Smooth muscle cell (in vitro differentiated cells): ENCODE measurements around the gene CYYR1. TPM values are rescaled to one million over a fixed set of nuclear protein-coding genes. Genes with fewer than 3 reads are reported as not detected.

ENCODE experiments used
- DNase-seq: peaks from one replicate; lab custom pipeline; 2025; ENCODE audit not compliant: unreplicated experiment; lab: John Stamatoyannopoulos, UW
- H2AFZ ChIP-seq: fragments of 200-600 bp; sonication (generic); 2 replicates; pipeline ENCODE4 v1.6.0; 2016; ENCODE audit warnings: antibody characterized with exemption, low read depth, mild to moderate bottlenecking
- H3F3A ChIP-seq: fragments of 200-600 bp; sonication (generic); 2 replicates; pipeline ENCODE4 v1.6.0; 2017; ENCODE audit warnings: antibody characterized with exemption, low read depth
- H3K27ac ChIP-seq: fragments of 200-600 bp; sonication (generic); 2 replicates; pipeline ENCODE4 v1.5.1; 2016; ENCODE audit warnings: low read depth, mild to moderate bottlenecking
- H3K27me3 ChIP-seq: fragments of 200-600 bp; sonication (generic); 2 replicates; pipeline ENCODE4 v1.6.1; 2016; ENCODE audit warnings: low read depth, mild to moderate bottlenecking
- H3K36me3 ChIP-seq: fragments of 200-600 bp; sonication (generic); 2 replicates; pipeline ENCODE4 v1.5.1; 2016; ENCODE audit warnings: low read depth
- H3K4me1 ChIP-seq: fragments of 200-600 bp; sonication (generic); 2 replicates; pipeline ENCODE4 v1.5.1; 2016; ENCODE audit warnings: low read depth
- H3K4me2 ChIP-seq: fragments of 200-600 bp; sonication (generic); 2 replicates; pipeline ENCODE4 v1.6.0; 2016; ENCODE audit warnings: mild to moderate bottlenecking
- H3K4me3 ChIP-seq: fragments of 200-600 bp; sonication (generic); 2 replicates; pipeline ENCODE4 v1.5.1; 2016; ENCODE audit warnings: mild to moderate bottlenecking
- H3K79me2 ChIP-seq: fragments of 200-600 bp; sonication (generic); 2 replicates; pipeline ENCODE4 v1.6.0; 2016; ENCODE audit warnings: low read depth, mild to moderate bottlenecking
- H3K9ac ChIP-seq: fragments of 200-600 bp; sonication (generic); 2 replicates; pipeline ENCODE4 v1.6.0; 2016; ENCODE audit warnings: low read depth
- H3K9me3 ChIP-seq: fragments of 200-600 bp; sonication (generic); replicated peaks from 2 replicates; pipeline ENCODE4 v1.5.1; 2016; ENCODE audit warnings: low read depth
- H4K20me1 ChIP-seq: fragments of 200-600 bp; sonication (generic); 2 replicates; pipeline ENCODE4 v1.6.0; 2016; ENCODE audit warnings: low read depth
- WGBS: methylation state at CpG from one replicate; pipeline ENCODE4 v1.1.7; 2016; ENCODE audit warnings: low lambda C conversion rate; 5-methylcytosine and 5-hydroxymethylcytosine counted together
- polyA plus RNA-seq: library from polyadenylated mRNA; unstranded; fragments of >200 nt; fragmentation: Nextera tagmentation; extraction: Ambion mirVana; gene quantifications from 2 replicates; pipeline ENCODE4 v1.2.1, GENCODE V29; 2016
- total RNA-seq: library from RNA; depleted of rRNA; stranded (reverse); fragments of >200 nt; gene quantifications from 2 replicates; pipeline ENCODE4 v1.2.3, GENCODE V29; 2014
- TF ChIP-seq, protein P1 (sequence below): fragments of 200-600 bp; sonication (generic); IDR thresholded peaks from 2 replicates; pipeline ENCODE4 v1.5.1; 2017; ENCODE audit warnings: borderline replicate concordance, mild to moderate bottlenecking, antibody characterized with exemption; ENCODE audit not compliant: insufficient read depth, poor library complexity, severe bottlenecking

Gene CYYR1
- total and polyA plus RNA-seq, 2 experiments from 2014 or later: 4.0 TPM

DNA sequence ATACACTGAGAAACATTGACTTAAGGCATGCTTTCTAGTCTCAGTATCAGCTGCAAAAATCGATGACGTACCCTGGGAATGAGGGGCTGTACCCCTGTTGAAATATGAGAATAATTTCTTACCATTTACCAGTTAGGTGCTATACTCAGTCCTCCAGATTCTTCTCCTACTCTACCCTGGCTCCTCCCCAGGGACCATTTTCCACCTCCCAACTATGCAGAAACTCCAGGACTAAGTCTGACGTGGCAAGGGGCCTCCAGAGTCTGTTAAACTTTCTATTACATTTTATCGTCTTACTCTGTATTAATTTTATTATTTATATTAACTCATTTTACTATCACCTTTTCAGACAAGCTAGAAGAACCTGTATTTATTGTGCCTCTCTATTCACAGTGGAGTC, 124.3 kb downstream of the CYYR1 start:
- H3K79me2 ChIP-seq: no peaks in the 10 kb centered on the region
- H3K4me2 ChIP-seq: peak overlapping the region; percentile 76
- H3K36me3 ChIP-seq: no peaks in the 10 kb centered on the region
- 70% methylated on average over 4 of the region's 4 CpGs for WGBS
- peak overlapping the region; percentile 87 for H3K27ac ChIP-seq
- H3K4me3 ChIP-seq: peak overlapping the region; percentile 1
- H3K9ac ChIP-seq: peak overlapping the region; percentile 19
- H3K27me3 ChIP-seq: no peaks in the 10 kb centered on the region
- H3K4me1 ChIP-seq: peaks cover 15% of the 10 kb centered on the region
- no peaks in the 10 kb centered on the region for H4K20me1 ChIP-seq
- H3K9me3 ChIP-seq: no peaks in the 10 kb centered on the region
- TF ChIP-seq, protein P1, sequence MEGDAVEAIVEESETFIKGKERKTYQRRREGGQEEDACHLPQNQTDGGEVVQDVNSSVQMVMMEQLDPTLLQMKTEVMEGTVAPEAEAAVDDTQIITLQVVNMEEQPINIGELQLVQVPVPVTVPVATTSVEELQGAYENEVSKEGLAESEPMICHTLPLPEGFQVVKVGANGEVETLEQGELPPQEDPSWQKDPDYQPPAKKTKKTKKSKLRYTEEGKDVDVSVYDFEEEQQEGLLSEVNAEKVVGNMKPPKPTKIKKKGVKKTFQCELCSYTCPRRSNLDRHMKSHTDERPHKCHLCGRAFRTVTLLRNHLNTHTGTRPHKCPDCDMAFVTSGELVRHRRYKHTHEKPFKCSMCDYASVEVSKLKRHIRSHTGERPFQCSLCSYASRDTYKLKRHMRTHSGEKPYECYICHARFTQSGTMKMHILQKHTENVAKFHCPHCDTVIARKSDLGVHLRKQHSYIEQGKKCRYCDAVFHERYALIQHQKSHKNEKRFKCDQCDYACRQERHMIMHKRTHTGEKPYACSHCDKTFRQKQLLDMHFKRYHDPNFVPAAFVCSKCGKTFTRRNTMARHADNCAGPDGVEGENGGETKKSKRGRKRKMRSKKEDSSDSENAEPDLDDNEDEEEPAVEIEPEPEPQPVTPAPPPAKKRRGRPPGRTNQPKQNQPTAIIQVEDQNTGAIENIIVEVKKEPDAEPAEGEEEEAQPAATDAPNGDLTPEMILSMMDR: no peak
- no peak for DNase-seq
- H3F3A ChIP-seq: peaks cover 5% of the 10 kb centered on the region
- H2AFZ ChIP-seq: peak overlapping the region; percentile 82

DNA sequence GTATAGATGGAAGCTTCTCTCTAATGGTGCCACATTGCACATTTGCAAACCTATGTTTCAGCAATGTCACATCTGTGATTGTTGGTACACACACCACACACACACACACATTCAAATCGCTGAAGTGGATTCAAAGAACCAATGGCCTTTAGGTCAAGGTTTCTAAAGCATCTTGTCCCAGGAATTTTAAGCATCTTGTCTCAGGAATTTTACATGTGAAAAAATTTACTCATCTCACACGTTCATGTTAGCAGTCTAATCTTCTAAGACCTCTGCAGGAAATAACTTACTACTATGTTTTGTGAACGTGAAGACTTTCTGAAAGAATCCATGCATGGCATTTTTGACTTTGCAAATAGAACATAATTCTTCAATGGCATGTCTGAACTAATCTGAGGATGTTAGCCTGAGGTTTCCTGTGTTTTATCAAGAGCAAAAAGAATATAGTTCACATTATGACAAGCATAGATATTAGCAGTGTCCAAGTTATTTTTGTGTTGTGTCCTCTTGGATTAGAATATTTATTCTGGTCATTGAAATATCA, 125.1 kb downstream of the CYYR1 start:
- TF ChIP-seq, protein P1: no peak
- Histone ChIP-seq H3K27me3 (no peaks in the 10 kb centered on the region), H3K4me1 (peaks cover 15% of the 10 kb centered on the region), H2AFZ (peak overlapping the region; percentile 82), H3K4me3 (no peak overlapping the region), H3K36me3 (no peaks in the 10 kb centered on the region), H3K9ac (no peak overlapping the region), H3K4me2 (peak overlapping the region; percentile 76), H4K20me1 (no peaks in the 10 kb centered on the region), H3F3A (peaks cover 5% of the 10 kb centered on the region), H3K27ac (peak overlapping the region; percentile 87), H3K79me2 (no peaks in the 10 kb centered on the region), H3K9me3 (no peaks in the 10 kb centered on the region)
- 26% methylated on average over 3 of the region's 3 CpGs for WGBS
- DNase-seq: no peak

DNA sequence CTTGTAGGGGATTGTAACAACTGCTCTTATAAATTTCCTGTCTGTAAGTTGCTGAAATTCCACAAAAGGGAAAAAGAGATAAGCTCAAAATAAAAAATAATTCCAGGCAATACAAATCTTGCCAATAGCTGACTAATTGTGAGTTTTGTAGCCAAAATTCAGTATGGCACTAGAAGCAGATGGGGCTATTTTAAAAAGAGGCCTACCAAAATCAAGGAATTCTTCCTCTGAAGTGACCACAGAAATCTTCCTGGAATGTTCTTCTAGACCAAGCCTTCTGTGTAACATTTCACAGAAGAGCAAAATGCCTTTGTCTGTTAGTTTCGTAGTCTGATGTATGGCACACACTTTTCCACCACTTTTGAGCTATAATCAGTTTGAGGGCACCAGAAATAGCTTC, 127.6 kb downstream of the CYYR1 start:
- Histone ChIP-seq H3K4me2 (peak overlapping the region; percentile 30), H3K79me2 (no peaks in the 10 kb centered on the region), H3K36me3 (no peaks in the 10 kb centered on the region), H3K9me3 (no peaks in the 10 kb centered on the region), H3K9ac (no peak overlapping the region), H3K4me3 (no peak overlapping the region), H4K20me1 (no peaks in the 10 kb centered on the region), H2AFZ (no peak overlapping the region), H3K4me1 (peaks cover 15% of the 10 kb centered on the region), H3F3A (peaks cover 5% of the 10 kb centered on the region), H3K27me3 (no peaks in the 10 kb centered on the region), H3K27ac (peak overlapping the region; percentile 59)
- WGBS: 36% methylated on average over 1 of the region's 1 CpG
- TF ChIP-seq, protein P1: no peak
- DNase-seq: no peak

DNA sequence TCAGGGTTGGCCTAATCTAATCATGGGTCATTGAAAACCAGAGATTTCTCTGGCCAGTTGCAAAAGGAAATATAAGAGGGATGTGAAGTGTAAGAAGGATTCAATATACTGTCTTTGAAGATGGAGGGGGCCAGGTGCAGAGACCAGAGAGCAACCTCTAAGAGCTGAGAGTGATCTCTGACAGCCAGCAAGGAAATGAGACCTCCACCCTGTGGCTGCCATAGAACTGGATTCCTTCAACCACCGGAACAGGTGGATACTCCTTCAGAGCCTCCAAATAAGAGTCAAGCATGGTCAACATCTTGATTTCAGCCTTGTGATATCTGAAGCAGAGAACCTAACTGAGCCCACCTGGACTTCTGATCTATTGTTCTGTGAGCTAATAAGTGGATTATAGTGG, 128.4 kb downstream of the CYYR1 start:
- Histone ChIP-seq H2AFZ (no peak overlapping the region), H3K4me2 (no peak overlapping the region), H4K20me1 (no peaks in the 10 kb centered on the region), H3K27ac (no peak overlapping the region), H3K79me2 (no peaks in the 10 kb centered on the region), H3K9me3 (no peaks in the 10 kb centered on the region), H3K4me1 (peaks cover 15% of the 10 kb centered on the region), H3K36me3 (no peaks in the 10 kb centered on the region), H3K27me3 (no peaks in the 10 kb centered on the region), H3K9ac (no peak overlapping the region), H3F3A (peaks cover 5% of the 10 kb centered on the region), H3K4me3 (no peak overlapping the region)
- no peak for DNase-seq
- TF ChIP-seq, protein P1: no peak
- 100% methylated on average over 1 of the region's 1 CpG for WGBS
